HepG2 (cell line): ENCODE data around the gene CST8. TPM values are rescaled to one million over a fixed set of nuclear protein-coding genes. Genes with fewer than 3 reads are reported as not detected.
A peak's percentile ranks its signal among the peaks of the same experiment; 100 is the strongest.

Source experiments
- KIAA2018 ChIP-seq: sonication (generic); formaldehyde crosslinking; IDR thresholded peaks from 2 replicates; pipeline ENCODE4 v1.5.0; 2020; ENCODE audit warnings: mild to moderate bottlenecking, missing genetic modification reagents, borderline replicate concordance
- MEIS2 ChIP-seq: sonication (generic); formaldehyde crosslinking; IDR thresholded peaks from 2 replicates; pipeline ENCODE4 v1.9.0; 2021; ENCODE audit warnings: mild to moderate bottlenecking, missing genetic modification reagents
- STAT6 ChIP-seq: sonication (generic); formaldehyde crosslinking; IDR thresholded peaks from 2 replicates; pipeline ENCODE4 v1.4.0; 2020; ENCODE audit warnings: missing genetic modification reagents, mild to moderate bottlenecking, borderline replicate concordance
- TBX3 ChIP-seq: fragments of 450-650 bp; IDR thresholded peaks from 2 replicates; pipeline ENCODE4 v1.6.1; 2017; ENCODE audit warnings: antibody characterized with exemption, mild to moderate bottlenecking, inconsistent platforms, borderline replicate concordance
- ZBTB7A ChIP-seq: sonication (generic); formaldehyde crosslinking; IDR thresholded peaks from 2 replicates; pipeline ENCODE4 v1.8.0; 2022; ENCODE audit warnings: mild to moderate bottlenecking, missing genetic modification reagents
- ZFX ChIP-seq: sonication (generic); formaldehyde crosslinking; IDR thresholded peaks from 2 replicates; pipeline ENCODE4 v1.4.0; 2020; ENCODE audit warnings: mild to moderate bottlenecking, low read depth, missing genetic modification reagents, moderate library complexity
- ZMYM2 ChIP-seq: sonication (generic); formaldehyde crosslinking; IDR thresholded peaks from 2 replicates; pipeline ENCODE4 v1.8.0; 2022; ENCODE audit warnings: mild to moderate bottlenecking, missing genetic modification reagents
- ZNF143 ChIP-seq: sonication (generic); formaldehyde crosslinking; IDR thresholded peaks from 2 replicates; pipeline ENCODE4 v1.4.0; 2020; ENCODE audit warnings: missing genetic modification reagents
- polyA plus RNA-seq, 8 experiments: library from polyadenylated mRNA; depleted of rRNA in 3 of 8; stranded (reverse) in 7 of 8; unstranded in 1 of 8; fragments of >200 nt; fragmentation: Illumina TruSeq in 4 of 8; extraction: Trizol in 4 of 8; gene quantifications; 2 replicates each; pipeline versions ENCODE4 v1.2.1 to v1.2.3, GENCODE V29; 2011 to 2016; ENCODE audit warnings: low read depth in 4 of 8, missing spikeins in 1 of 8, mixed read lengths in 1 of 8; ENCODE audit not compliant: insufficient read depth in 1 of 8
- total RNA-seq, 5 experiments: library from RNA; depleted of rRNA; stranded (reverse); fragments of >200 nt; fragmentation: Illumina TruSeq; extraction: Trizol; gene quantifications; 2 replicates each; pipeline ENCODE4 v1.2.3, GENCODE V29; 2016; ENCODE audit warnings: low read depth in 1 of 5
- TF ChIP-seq, protein P1 (sequence below): sonication (generic); formaldehyde crosslinking; IDR thresholded peaks from 2 replicates; pipeline ENCODE4 v1.4.0; 2020; ENCODE audit warnings: missing genetic modification reagents, borderline replicate concordance
- TF ChIP-seq, protein P2 (sequence below): sonication (generic); formaldehyde crosslinking; IDR thresholded peaks from 2 replicates; pipeline ENCODE4 v1.5.1; 2020; ENCODE audit warnings: mild to moderate bottlenecking, missing genetic modification reagents

CST8 gene
- total and polyA plus RNA-seq, 2 of the 13 experiments (the other 11 are each of a cell fraction or from before 2014, with no cell fraction given), result not detected

DNA sequence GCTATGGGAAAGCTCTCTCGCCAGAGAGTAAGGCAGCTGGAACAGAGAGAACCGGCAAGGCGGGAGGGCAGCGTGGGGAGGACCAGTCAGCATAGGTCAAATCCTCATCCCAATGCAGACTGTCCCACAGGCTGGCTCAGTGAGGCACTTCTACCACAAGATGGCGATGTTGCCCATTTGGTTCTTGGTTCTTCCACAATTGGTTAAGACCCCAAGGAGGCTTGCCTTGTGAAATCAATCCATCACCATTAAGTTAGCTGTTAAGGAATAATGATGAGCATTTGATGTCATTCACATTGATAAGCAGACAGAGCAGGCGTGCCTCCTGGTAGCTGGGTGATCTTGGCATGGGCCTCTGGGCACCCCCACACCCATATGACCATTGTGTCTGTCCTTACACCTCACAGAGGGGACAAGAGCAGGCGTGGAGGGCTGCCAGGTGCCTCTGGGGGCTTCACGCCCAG, 49.0 kb upstream of the CST8 start (continued):
- TF ChIP-seq, protein P1, sequence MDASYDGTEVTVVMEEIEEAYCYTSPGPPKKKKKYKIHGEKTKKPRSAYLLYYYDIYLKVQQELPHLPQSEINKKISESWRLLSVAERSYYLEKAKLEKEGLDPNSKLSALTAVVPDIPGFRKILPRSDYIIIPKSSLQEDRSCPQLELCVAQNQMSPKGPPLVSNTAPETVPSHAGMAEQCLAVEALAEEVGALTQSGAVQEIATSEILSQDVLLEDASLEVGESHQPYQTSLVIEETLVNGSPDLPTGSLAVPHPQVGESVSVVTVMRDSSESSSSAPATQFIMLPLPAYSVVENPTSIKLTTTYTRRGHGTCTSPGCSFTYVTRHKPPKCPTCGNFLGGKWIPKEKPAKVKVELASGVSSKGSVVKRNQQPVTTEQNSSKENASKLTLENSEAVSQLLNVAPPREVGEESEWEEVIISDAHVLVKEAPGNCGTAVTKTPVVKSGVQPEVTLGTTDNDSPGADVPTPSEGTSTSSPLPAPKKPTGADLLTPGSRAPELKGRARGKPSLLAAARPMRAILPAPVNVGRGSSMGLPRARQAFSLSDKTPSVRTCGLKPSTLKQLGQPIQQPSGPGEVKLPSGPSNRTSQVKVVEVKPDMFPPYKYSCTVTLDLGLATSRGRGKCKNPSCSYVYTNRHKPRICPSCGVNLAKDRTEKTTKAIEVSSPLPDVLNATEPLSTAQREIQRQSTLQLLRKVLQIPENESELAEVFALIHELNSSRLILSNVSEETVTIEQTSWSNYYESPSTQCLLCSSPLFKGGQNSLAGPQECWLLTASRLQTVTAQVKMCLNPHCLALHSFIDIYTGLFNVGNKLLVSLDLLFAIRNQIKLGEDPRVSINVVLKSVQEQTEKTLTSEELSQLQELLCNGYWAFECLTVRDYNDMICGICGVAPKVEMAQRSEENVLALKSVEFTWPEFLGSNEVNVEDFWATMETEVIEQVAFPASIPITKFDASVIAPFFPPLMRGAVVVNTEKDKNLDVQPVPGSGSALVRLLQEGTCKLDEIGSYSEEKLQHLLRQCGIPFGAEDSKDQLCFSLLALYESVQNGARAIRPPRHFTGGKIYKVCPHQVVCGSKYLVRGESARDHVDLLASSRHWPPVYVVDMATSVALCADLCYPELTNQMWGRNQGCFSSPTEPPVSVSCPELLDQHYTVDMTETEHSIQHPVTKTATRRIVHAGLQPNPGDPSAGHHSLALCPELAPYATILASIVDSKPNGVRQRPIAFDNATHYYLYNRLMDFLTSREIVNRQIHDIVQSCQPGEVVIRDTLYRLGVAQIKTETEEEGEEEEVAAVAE (CRISPR knock-in tag), result 0 out of 2 replicates have a peak, but pooled peaks have one; percentile 51
- TF ChIP-seq, protein P2, sequence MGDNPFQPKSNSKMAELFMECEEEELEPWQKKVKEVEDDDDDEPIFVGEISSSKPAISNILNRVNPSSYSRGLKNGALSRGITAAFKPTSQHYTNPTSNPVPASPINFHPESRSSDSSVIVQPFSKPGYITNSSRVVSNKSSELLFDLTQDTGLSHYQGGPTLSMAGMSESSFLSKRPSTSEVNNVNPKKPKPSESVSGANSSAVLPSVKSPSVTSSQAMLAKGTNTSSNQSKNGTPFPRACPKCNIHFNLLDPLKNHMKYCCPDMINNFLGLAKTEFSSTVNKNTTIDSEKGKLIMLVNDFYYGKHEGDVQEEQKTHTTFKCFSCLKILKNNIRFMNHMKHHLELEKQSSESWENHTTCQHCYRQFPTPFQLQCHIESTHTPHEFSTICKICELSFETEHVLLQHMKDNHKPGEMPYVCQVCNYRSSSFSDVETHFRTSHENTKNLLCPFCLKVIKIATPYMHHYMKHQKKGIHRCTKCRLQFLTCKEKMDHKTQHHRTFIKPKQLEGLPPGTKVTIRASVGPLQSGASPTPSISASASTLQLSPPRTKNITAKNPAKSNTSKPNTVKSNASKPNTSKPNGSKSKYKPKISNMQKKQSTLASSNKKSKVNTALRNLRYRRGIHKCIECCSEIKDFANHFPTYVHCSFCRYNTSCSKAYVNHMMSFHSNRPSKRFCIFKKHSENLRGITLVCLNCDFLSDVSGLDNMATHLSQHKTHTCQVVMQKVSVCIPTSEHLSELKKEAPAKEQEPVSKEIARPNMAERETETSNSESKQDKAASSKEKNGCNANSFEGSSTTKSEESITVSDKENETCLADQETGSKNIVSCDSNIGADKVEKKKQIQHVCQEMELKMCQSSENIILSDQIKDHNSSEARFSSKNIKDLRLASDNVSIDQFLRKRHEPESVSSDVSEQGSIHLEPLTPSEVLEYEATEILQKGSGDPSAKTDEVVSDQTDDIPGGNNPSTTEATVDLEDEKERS (CRISPR knock-in tag), result no peak
- TF ChIP-seq STAT6 (CRISPR knock-in tag), result no peak
- no peak for TF ChIP-seq ZNF143 (CRISPR knock-in tag)
- TF ChIP-seq KIAA2018 (CRISPR knock-in tag), result no peak
- TF ChIP-seq ZBTB7A, result no peak
- no peak; the same call in 1 of the 2 replicates for TF ChIP-seq MEIS2 (CRISPR knock-in tag)
- no peak for TF ChIP-seq TBX3
- TF ChIP-seq ZFX (CRISPR knock-in tag), result peak; percentile 40; the same call in 1 of the 2 replicates
- no peak for TF ChIP-seq ZMYM2 (CRISPR knock-in tag)
